ENCODE measurements around the gene DMD.

- TF ChIP-seq CTCF (IDR thresholded peaks at IDR 0.05) (no peak), EZH2 (IDR thresholded peaks at IDR 0.05; ENCODE audit: borderline replicate concordance, insufficient read depth, low read depth, low read length, poor library complexity, severe bottlenecking) (no peak)
Observed at GRCh38 chrX:32708542-32708941, 502.8 kb downstream of the DMD start.
